Spinal cord (tissue), 10 donors: Measurements from ENCODE around the gene POLQ. TPM values are rescaled to one million over a fixed set of nuclear protein-coding genes. Genes with fewer than 3 reads are reported as not detected.
A peak's percentile ranks its signal among the peaks of the same experiment; 100 is the strongest.
"Not testable (repeated sequence)": the region's sequence is repeated elsewhere in the genome, so short reads cannot be mapped to it uniquely, and the experiment has no call there.

Experiments
- DNase-seq, 6 donors: peaks; one replicate each; pipeline versions ENCODE4 v3.0.0 to v3.0.0-alpha.2; 2013 to 2015; ENCODE audit warnings: low spot score in 6 of 6, low read depth in 4 of 6
- H3K27ac ChIP-seq: one replicate; pipeline ENCODE4 v1.5.1; 2013; ENCODE audit warnings: low read depth, low read length, control low read depth
- H3K27me3 ChIP-seq: one replicate; pipeline ENCODE4 v1.6.1; 2013; ENCODE audit warnings: low read length; ENCODE audit not compliant: control insufficient read depth, insufficient read depth
- H3K36me3 ChIP-seq: one replicate; pipeline ENCODE4 v1.6.1; 2013; ENCODE audit warnings: low read length; ENCODE audit not compliant: control insufficient read depth, insufficient read depth
- H3K4me1 ChIP-seq: one replicate; pipeline ENCODE4 v1.6.1; 2013; ENCODE audit warnings: low read length; ENCODE audit not compliant: control insufficient read depth, insufficient read depth
- H3K4me3 ChIP-seq: one replicate; pipeline ENCODE4 v1.5.1; 2013; ENCODE audit warnings: low read depth, low read length, control low read depth
- H3K9me3 ChIP-seq: one replicate; pipeline ENCODE4 v1.6.1; 2013; ENCODE audit warnings: low read length; ENCODE audit not compliant: control insufficient read depth, insufficient read depth
- WGBS: methylation state at CpG from one replicate; pipeline ENCODE4 v1.1.5; 2013; ENCODE audit warnings: missing lambda C conversion rate; ENCODE audit not compliant: insufficient coverage; 5-methylcytosine and 5-hydroxymethylcytosine counted together
- polyA plus RNA-seq, 2 donors: library from polyadenylated mRNA; unstranded; fragments of 120-200 nt; gene quantifications; one replicate each; pipeline ENCODE4 v1.2.1, GENCODE V29; 2013; ENCODE audit not compliant: insufficient read length in 2 of 2
- total RNA-seq, 2 donors: library from RNA; depleted of rRNA in 1 of 2; stranded (reverse); fragments of 120-200 nt in 1 of 2; fragments of >200 nt in 1 of 2; gene quantifications; one replicate each; pipeline versions ENCODE4 v1.2.3 to v1.2.4, GENCODE V29; 2013 to 2014
- donor health status: healthy.

Gene POLQ
- total and polyA plus RNA-seq, 4 donors: 2.6 to 3.1 (median 2.8) TPM

- no peak overlapping the region for H3K27ac ChIP-seq
- H3K36me3 ChIP-seq: no peaks in the 10 kb centered on the region
- WGBS: no CpG with 5 or more reads among the region's 2 CpGs
- no peak overlapping the region for H3K4me3 ChIP-seq
- H3K9me3 ChIP-seq: no peaks in the 10 kb centered on the region
- no peak for DNase-seq
- H3K27me3 ChIP-seq: no peaks in the 10 kb centered on the region
- H3K4me1 ChIP-seq: no peaks in the 10 kb centered on the region
Observed at GRCh38 chr3:121488628-121489027, 57.2 kb downstream of the POLQ start.

- no CpG with 5 or more reads among the region's 1 CpG for WGBS
- H3K27ac ChIP-seq: no peak overlapping the region
- DNase-seq: no peak
- H3K4me3 ChIP-seq: no peak overlapping the region
- H3K27me3 ChIP-seq: no peaks in the 10 kb centered on the region
- H3K36me3 ChIP-seq: no peaks in the 10 kb centered on the region
- H3K9me3 ChIP-seq: no peaks in the 10 kb centered on the region
- no peaks in the 10 kb centered on the region for H3K4me1 ChIP-seq
Observed at GRCh38 chr3:121483290-121483689, 62.5 kb downstream of the POLQ start.

GRCh38 chr3:121482660-121483059, 63.1 kb downstream of the POLQ start:
- peak in 1 of 6 donors; percentile 23 for DNase-seq
- Histone ChIP-seq H3K4me1 (no peaks in the 10 kb centered on the region), H3K27me3 (no peaks in the 10 kb centered on the region), H3K4me3 (no peak overlapping the region), H3K36me3 (no peaks in the 10 kb centered on the region), H3K27ac (no peak overlapping the region), H3K9me3 (no peaks in the 10 kb centered on the region)
- no CpG with 5 or more reads among the region's 1 CpG for WGBS

GRCh38 chr3:121481106-121481880, 64.5 kb downstream of the POLQ start:
- Histone ChIP-seq H3K9me3 (no peaks in the 10 kb centered on the region), H3K27ac (no peak overlapping the region), H3K36me3 (no peaks in the 10 kb centered on the region), H3K27me3 (no peaks in the 10 kb centered on the region), H3K4me3 (no peak overlapping the region), H3K4me1 (no peaks in the 10 kb centered on the region)
- WGBS: 75% methylated on average over 1 of the region's 3 CpGs
- DNase-seq: peak in 1 of 6 donors; percentile 46

- H3K4me3 ChIP-seq: no peak overlapping the region
- H3K4me1 ChIP-seq: no peaks in the 10 kb centered on the region
- H3K36me3 ChIP-seq: no peaks in the 10 kb centered on the region
- DNase-seq: peak in 1 of 6 donors; percentile 4
- H3K27ac ChIP-seq: no peak overlapping the region
- H3K27me3 ChIP-seq: no peaks in the 10 kb centered on the region
- 75% methylated on average over 5 of the region's 5 CpGs for WGBS
- H3K9me3 ChIP-seq: no peaks in the 10 kb centered on the region
Observed at GRCh38 chr3:121477589-121477988, 68.2 kb downstream of the POLQ start.

GRCh38 chr3:121473001-121473400, 72.8 kb downstream of the POLQ start:
- 100% methylated on average over 1 of the region's 2 CpGs for WGBS
- Histone ChIP-seq H3K27me3 (no peaks in the 10 kb centered on the region), H3K27ac (no peak overlapping the region), H3K9me3 (no peaks in the 10 kb centered on the region), H3K36me3 (no peaks in the 10 kb centered on the region), H3K4me3 (no peak overlapping the region), H3K4me1 (no peaks in the 10 kb centered on the region)
- DNase-seq: no peak

- Histone ChIP-seq H3K36me3 (no peaks in the 10 kb centered on the region), H3K9me3 (no peaks in the 10 kb centered on the region), H3K4me1 (no peaks in the 10 kb centered on the region), H3K27ac (no peak overlapping the region), H3K4me3 (no peak overlapping the region), H3K27me3 (no peaks in the 10 kb centered on the region)
- WGBS: 17% methylated on average over 2 of the region's 2 CpGs
- no peak for DNase-seq
Observed at GRCh38 chr3:121467085-121467484, 78.7 kb downstream of the POLQ start.

GRCh38 chr3:121463745-121464144, 82.0 kb downstream of the POLQ start:
- no peaks in the 10 kb centered on the region for H3K9me3 ChIP-seq
- H3K4me3 ChIP-seq: no peak overlapping the region
- DNase-seq: no peak
- H3K27ac ChIP-seq: no peak overlapping the region
- H3K4me1 ChIP-seq: no peaks in the 10 kb centered on the region
- no peaks in the 10 kb centered on the region for H3K27me3 ChIP-seq
- no peaks in the 10 kb centered on the region for H3K36me3 ChIP-seq

- no peaks in the 10 kb centered on the region for H3K27me3 ChIP-seq
- H3K4me3 ChIP-seq: no peak overlapping the region
- H3K36me3 ChIP-seq: no peaks in the 10 kb centered on the region
- H3K4me1 ChIP-seq: no peaks in the 10 kb centered on the region
- WGBS: no CpG with 5 or more reads among the region's 3 CpGs
- no peak for DNase-seq
- H3K27ac ChIP-seq: no peak overlapping the region
- no peaks in the 10 kb centered on the region for H3K9me3 ChIP-seq
Observed at GRCh38 chr3:121462565-121462964, 83.2 kb downstream of the POLQ start.

GRCh38 chr3:121451752-121452151, 94.0 kb downstream of the POLQ start:
- not testable (repeated sequence) for DNase-seq, H3K27ac ChIP-seq

More at GRCh38 chr3:121451752-121452151, 94.0 kb downstream of the POLQ start:
- not testable (repeated sequence) for H3K4me3 ChIP-seq, H3K27me3 ChIP-seq, H3K9me3 ChIP-seq, H3K4me1 ChIP-seq, H3K36me3 ChIP-seq
- 78% methylated on average over 8 of the region's 12 CpGs for WGBS
